Right cardiac atrium (tissue), 5 donors: ENCODE measurements around the gene TAF6. TPM values are rescaled to one million over a fixed set of nuclear protein-coding genes. Genes with fewer than 3 reads are reported as not detected.
A peak's percentile ranks its signal among the peaks of the same experiment; 100 is the strongest.

Experiments used
- ATAC-seq, 2 donors: fragments of 200-7000 bp; cut with Tn5 transposase; one replicate each; pipeline versions ENCODE4 v1.8.0 to v1.9.1; 2020; ENCODE audit warnings: moderate library complexity in 2 of 2, mild to moderate bottlenecking in 1 of 2
- DNase-seq, 3 donors: peaks; one replicate each; pipeline ENCODE4 v3.0.0-alpha.2; 2020
- H3K27ac ChIP-seq: one replicate; pipeline ENCODE4 v1.5.1; 2013; ENCODE audit warnings: mild to moderate bottlenecking, low read length, control low read depth, moderate library complexity
- H3K27me3 ChIP-seq: one replicate; pipeline ENCODE4 v1.6.1; 2013; ENCODE audit not compliant: control insufficient read depth, insufficient read depth
- H3K4me1 ChIP-seq: one replicate; pipeline ENCODE4 v1.6.1; 2013; ENCODE audit warnings: low read length; ENCODE audit not compliant: control insufficient read depth, insufficient read depth
- H3K4me3 ChIP-seq: one replicate; pipeline ENCODE4 v1.5.1; 2013; ENCODE audit warnings: low read length, control low read depth
- H3K9me3 ChIP-seq: one replicate; pipeline ENCODE4 v1.6.1; 2013; ENCODE audit warnings: low read length; ENCODE audit not compliant: control insufficient read depth
- WGBS: extraction: QIAGEN DNeasy Blood & Tissue Kit; methylation state at CpG from one replicate; pipeline ENCODE4 v1.1.7; 2013; 5-methylcytosine and 5-hydroxymethylcytosine counted together
- intact Hi-C, 4 donors: fragments of 100-400 bp; cut with DNase I; formaldehyde crosslinking; loops; one replicate each; pipeline versions ENCODE4 v1.11.0 to v1.14.0; 2022 to 2023
- long read RNA-seq, 4 donors: library from polyadenylated mRNA; unstranded; transcript quantifications; one replicate each; pipeline ENCODE4 v2.0.0, GENCODE V29; 2020 to 2021
- polyA plus RNA-seq: library from polyadenylated mRNA; stranded (reverse); fragments of 200-250 nt; gene quantifications from one replicate; pipeline ENCODE4 v1.2.3, GENCODE V29; 2013
- total RNA-seq, 4 donors: library from RNA; stranded (reverse); fragmentation: NEBNext Ultra II Directional; extraction: Animal tissue kit (Norgen Biotek cat#: 25700); gene quantifications; one replicate each; pipeline ENCODE4 v1.2.1, GENCODE V29; 2021
- donor health status: healthy with polysubstance abuse.
- donor health status: DM: no; HTN: yes; CAD: no.
- donor health status: DM: no; HTN: no; CAD: no.
- donor health status: DM: no; HTN: yes; CAD: no; lungs with severe emphysema.
- donor health status: DM: yes; HTN: yes; CAD: no.

TAF6 gene
- total RNA-seq (10 to 100 TPM; 29.7 to 37.7 (median 32.9) TPM), polyA plus RNA-seq (33.9 TPM)
- long read RNA-seq, donor 1, transcript TAF6-211 (15 exons, 2,464 nt), result major isoform, 29 of 78 reads
- long read RNA-seq, donor 1, transcript TAF6-201 (15 exons, 2,727 nt), result minor isoform, 10 of 78 reads
- long read RNA-seq, donor 1, partial matches to known transcripts, result 15 of 78 reads
- long read RNA-seq, donor 1, other reads (novel, unspliced or antisense), result 20 of 78 reads
- long read RNA-seq, donor 2, transcript TAF6-211 (15 exons, 2,464 nt), result major isoform, 11 of 30 reads
- long read RNA-seq, donor 2, partial matches to known transcripts, result 4 of 30 reads
- long read RNA-seq, donor 2, other reads (novel, unspliced or antisense), result 12 of 30 reads
- long read RNA-seq, donor 3, transcript TAF6-211 (15 exons, 2,464 nt), result major isoform, 23 of 67 reads
- long read RNA-seq, donor 3, transcript TAF6-209 (15 exons, 2,297 nt), result minor isoform, 6 of 67 reads
- long read RNA-seq, donor 3, partial matches to known transcripts, result 11 of 67 reads
- long read RNA-seq, donor 3, other reads (novel, unspliced or antisense), result 26 of 67 reads
- long read RNA-seq, donor 4, transcript TAF6-211 (15 exons, 2,464 nt), result major isoform, 18 of 36 reads
- long read RNA-seq, donor 4, partial matches to known transcripts, result 7 of 36 reads
- long read RNA-seq, donor 4, other reads (novel, unspliced or antisense), result 8 of 36 reads

DNA sequence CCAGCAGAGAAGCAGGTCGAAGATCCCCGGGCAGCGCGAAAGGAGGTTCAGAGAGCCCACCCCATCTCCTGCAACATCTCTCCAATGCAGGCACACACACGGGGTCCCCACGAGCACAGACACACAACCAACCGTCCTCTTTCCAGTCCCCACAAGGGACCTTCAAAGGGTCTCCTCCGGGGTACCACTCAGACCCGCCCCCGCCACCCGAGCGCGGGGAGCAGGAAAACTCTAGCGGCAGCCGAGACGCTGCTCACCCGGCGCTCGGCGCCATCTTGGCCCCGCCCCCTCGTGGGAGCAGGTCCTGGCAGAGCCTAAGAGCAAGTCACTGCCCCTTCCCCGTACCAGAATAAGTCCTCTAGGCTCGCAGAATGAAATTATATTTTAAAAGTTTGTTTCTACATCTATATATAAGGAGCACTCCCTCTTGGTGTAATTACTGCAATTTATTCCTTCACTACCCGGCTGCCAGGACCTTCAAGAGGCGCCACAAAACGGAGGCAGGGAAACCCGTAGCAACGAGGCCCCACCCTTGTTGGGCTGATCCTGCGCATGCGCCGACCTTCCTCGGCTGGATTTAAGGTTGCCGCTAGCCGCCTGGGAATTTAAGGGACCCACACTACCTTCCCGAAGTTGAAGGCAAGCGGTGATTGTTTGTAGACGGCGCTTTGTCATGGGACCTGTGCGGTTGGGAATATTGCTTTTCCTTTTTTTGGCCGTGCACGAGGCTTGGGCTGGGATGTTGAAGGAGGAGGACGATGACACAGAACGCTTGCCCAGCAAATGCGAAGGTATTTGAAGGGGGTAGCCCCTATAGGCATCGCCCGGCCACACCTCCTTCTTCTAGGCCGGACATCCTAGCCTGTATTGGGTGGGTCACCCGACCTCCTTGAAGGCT lies at the start of gene TAF6, which contains the start of gene CNPY4:
Gene TAF6 (minus strand): TSS at position 287 of the 898 bp plus-strand sequence. CDS start 5,149 bp downstream, outside the sequence.
Gene CNPY4 (plus strand): TSS at position 563 of the 898 bp plus-strand sequence. CDS start 111 bp downstream, at position 674.
- under 1% methylated on average over 49 of the region's 49 CpGs for WGBS

GRCh38 chr7:100167912-100168323 lies 48.8 kb upstream of the TAF6 start:
- H3K27ac ChIP-seq, result peak overlapping the region; percentile 56
- peak overlapping the region; percentile 61 for H3K4me3 ChIP-seq
- no peaks in the 10 kb centered on the region for H3K27me3 ChIP-seq
- H3K4me1 ChIP-seq, result peaks cover 3% of the 10 kb centered on the region
- H3K9me3 ChIP-seq, result no peaks in the 10 kb centered on the region
- intact Hi-C loops, result no loop called here
- DNase-seq, result no peak
- ATAC-seq, result peak; percentile 44 to 60
- under 1% methylated on average over 11 of the region's 11 CpGs for WGBS

More for the DNA sequence above, at the start of gene TAF6, which contains the start of gene CNPY4:
- no peaks in the 10 kb centered on the region for H3K27me3 ChIP-seq
- peak; percentile 94 for ATAC-seq
- peak within 1 kb of the TSS; percentile 93 for H3K27ac ChIP-seq
- peaks cover 6% of the 10 kb centered on the region for H3K4me1 ChIP-seq
- H3K4me3 ChIP-seq, result peak within 1 kb of the TSS; percentile 54
- intact Hi-C loops, result no loop called here
- DNase-seq, result peak; percentile 96 to 99 (median 98)
- H3K9me3 ChIP-seq, result no peaks in the 10 kb centered on the region

GRCh38 chr7:100166970-100167911 lies 48.1 kb upstream of the TAF6 start:
- ATAC-seq, result no peak
- H3K27ac ChIP-seq, result no peak overlapping the region
- 38% methylated on average over 14 of the region's 14 CpGs for WGBS
- peak overlapping the region; percentile 61 for H3K4me3 ChIP-seq
- no peaks in the 10 kb centered on the region for H3K9me3 ChIP-seq
- H3K4me1 ChIP-seq, result peaks cover 3% of the 10 kb centered on the region
- no peak for DNase-seq
- H3K27me3 ChIP-seq, result no peaks in the 10 kb centered on the region
- intact Hi-C loops, result no loop called here

- Histone ChIP-seq H3K4me3 (no peak overlapping the region), H3K4me1 (peaks cover 3% of the 10 kb centered on the region), H3K9me3 (no peaks in the 10 kb centered on the region), H3K27ac (no peak overlapping the region), H3K27me3 (no peaks in the 10 kb centered on the region)
- WGBS, result 79% methylated on average over 16 of the region's 16 CpGs
- intact Hi-C loops, result no loop called here
- no peak for ATAC-seq
- no peak for DNase-seq
Observed at GRCh38 chr7:100166317-100166940, 47.3 kb upstream of the TAF6 start.

DNA sequence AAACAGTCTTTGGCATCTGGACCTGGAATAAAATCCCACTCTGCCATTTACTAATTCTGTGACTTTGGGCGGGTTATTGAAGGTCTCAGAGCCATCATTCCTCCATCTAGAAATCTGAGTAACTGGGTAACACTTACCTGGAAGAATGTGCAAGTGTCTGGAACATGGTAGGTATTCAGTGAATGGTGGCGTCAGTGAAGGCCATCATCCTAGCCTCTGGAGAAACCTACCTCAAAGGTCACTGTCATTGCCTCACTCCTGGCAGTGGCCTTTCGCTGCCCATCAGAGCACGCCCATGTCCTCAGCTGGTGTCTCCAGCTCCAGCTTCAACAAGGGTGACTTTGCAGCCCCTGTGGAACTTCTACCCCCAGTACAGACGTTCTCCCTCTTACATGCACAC lies 44.7 kb upstream of the TAF6 start:
- DNase-seq (no peak), ATAC-seq (no peak)
- 89% methylated on average over 5 of the region's 5 CpGs for WGBS
- Histone ChIP-seq H3K4me1 (peaks cover 3% of the 10 kb centered on the region), H3K9me3 (no peaks in the 10 kb centered on the region), H3K27ac (no peak overlapping the region), H3K27me3 (no peaks in the 10 kb centered on the region), H3K4me3 (no peak overlapping the region)
- intact Hi-C loops, result no loop called here

DNA sequence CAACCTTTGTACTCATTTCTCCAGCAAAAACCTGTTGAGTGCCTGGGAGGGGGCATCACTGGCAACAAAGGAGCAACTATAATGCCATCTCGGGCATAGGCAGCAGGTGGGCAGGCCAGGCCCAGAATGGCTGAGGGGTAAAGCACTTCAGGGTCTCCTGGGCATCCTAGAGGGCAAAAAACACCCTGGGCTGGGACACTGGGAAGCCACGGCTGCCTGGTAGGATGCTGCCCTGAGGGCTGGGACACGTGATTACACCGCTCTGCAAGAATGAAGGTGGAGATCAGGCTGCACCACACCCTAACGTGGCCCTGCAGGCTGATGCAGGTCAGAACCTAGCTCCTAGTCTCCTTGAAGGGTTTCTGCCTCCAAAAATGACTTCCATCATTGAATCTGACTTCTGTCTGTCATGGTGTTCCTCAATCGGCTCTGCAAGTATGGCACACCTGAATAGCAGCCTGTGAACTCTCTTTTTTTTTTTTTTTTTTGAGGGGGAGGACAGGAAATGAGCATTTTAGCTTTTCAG lies 43.9 kb upstream of the TAF6 start:
- intact Hi-C loops, result no loop called here

GRCh38 chr7:100160067-100160466 lies 40.9 kb upstream of the TAF6 start:
- Histone ChIP-seq H3K27me3 (no peaks in the 10 kb centered on the region), H3K9me3 (no peaks in the 10 kb centered on the region), H3K27ac (no peak overlapping the region), H3K4me1 (no peaks in the 10 kb centered on the region), H3K4me3 (no peak overlapping the region)
- ATAC-seq (no peak), DNase-seq (peak in 1 of 3 donors; percentile 41)
- intact Hi-C loops, result no loop called here
- 91% methylated on average over 18 of the region's 18 CpGs for WGBS

More for the DNA sequence above, 43.9 kb upstream of the TAF6 start:
- no peaks in the 10 kb centered on the region for H3K27me3 ChIP-seq
- peaks cover 3% of the 10 kb centered on the region for H3K4me1 ChIP-seq
- 74% methylated on average over 6 of the region's 6 CpGs for WGBS
- no peak overlapping the region for H3K27ac ChIP-seq
- DNase-seq (no peak), ATAC-seq (no peak)
- H3K9me3 ChIP-seq, result no peaks in the 10 kb centered on the region
- H3K4me3 ChIP-seq, result no peak overlapping the region

- no peaks in the 10 kb centered on the region for H3K4me1 ChIP-seq
- H3K4me3 ChIP-seq, result peak overlapping the region; percentile 69
- no peaks in the 10 kb centered on the region for H3K27me3 ChIP-seq
- H3K9me3 ChIP-seq, result no peaks in the 10 kb centered on the region
- peak overlapping the region; percentile 13 for H3K27ac ChIP-seq
- 58% methylated on average over 7 of the region's 7 CpGs for WGBS
- no peak for ATAC-seq
- DNase-seq, result no peak
- intact Hi-C loops, result no loop called here
Observed at GRCh38 chr7:100159099-100159623, 40.0 kb upstream of the TAF6 start.
